NCI-H146 treated with DMSO at 0.1 percent for 48 hours (cell line): ENCODE results near the gene TEX29.

Experiments used
- DNase-seq: peaks from one replicate; lab custom pipeline; 2025; ENCODE audit not compliant: unreplicated experiment; lab: John Stamatoyannopoulos, UW

Gene TEX29

DNA sequence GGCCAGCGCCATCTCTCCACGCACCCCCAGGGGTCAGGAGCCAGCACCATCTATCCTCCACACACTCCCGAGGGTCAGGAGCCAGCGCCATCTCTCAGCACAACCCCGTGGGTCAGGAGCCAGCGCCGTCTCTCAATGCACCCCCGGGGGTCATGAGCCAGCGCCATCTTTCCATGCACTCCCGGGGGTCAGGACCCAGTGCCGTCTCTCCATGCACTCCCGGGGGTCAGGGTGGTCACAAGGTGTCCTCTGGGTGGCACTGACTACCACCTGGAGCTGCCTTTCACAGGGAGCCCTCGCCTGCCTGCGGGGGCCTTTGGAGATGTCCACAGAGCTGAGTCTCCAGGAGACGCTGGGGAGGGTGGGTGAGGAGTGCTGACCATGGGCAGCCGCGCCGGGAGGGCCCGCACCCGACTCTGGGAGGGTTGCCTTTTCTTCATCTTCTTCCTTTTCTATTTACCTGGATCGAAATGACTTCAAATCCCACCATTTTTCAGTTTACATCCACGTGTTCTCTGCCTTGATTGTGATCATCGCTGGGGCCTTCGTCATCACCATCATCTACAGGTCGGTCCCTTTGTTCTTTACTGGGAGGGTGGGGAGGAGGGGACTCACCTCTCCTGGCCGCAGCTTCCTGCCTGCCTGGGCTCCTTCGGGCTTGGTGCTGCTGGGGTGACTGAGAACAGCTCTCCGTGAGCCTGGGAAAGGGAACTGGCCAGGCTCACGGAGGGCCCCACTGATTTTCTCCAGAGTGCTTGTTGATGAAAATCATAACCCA, 19.1 kb downstream of the TEX29 start:
- no peak for DNase-seq

DNA sequence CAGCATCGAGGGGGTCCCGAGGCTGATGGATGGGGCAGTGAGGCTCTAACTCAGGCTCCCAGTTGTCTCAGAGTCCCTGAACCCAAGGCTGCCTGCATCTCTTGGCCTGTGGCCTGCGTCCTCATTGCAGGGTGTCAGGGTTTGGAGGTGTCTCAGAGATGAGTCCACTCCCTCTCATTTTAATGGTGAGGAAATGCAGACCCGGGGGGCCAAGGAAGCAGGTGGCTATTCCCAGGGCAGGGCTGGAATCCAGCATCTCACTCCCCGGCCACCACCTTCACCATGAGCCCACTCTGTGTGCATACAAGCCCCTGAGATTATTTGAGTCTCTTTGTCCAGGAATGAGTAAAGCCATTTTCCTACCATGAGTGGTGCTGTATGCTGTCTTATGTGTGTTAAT, 21.4 kb downstream of the TEX29 start:
- DNase-seq, result no peak

GRCh38 chr13:111342721-111343120, 22.3 kb downstream of the TEX29 start:
- no peak for DNase-seq

- DNase-seq, result no peak
Observed at GRCh38 chr13:111343186-111343805, 22.9 kb downstream of the TEX29 start.

GRCh38 chr13:111344471-111345191, 24.2 kb downstream of the TEX29 start:
- peak; percentile 61 for DNase-seq

- no peak for DNase-seq
Observed at GRCh38 chr13:111345682-111346081, 25.2 kb downstream of the TEX29 start.

DNA sequence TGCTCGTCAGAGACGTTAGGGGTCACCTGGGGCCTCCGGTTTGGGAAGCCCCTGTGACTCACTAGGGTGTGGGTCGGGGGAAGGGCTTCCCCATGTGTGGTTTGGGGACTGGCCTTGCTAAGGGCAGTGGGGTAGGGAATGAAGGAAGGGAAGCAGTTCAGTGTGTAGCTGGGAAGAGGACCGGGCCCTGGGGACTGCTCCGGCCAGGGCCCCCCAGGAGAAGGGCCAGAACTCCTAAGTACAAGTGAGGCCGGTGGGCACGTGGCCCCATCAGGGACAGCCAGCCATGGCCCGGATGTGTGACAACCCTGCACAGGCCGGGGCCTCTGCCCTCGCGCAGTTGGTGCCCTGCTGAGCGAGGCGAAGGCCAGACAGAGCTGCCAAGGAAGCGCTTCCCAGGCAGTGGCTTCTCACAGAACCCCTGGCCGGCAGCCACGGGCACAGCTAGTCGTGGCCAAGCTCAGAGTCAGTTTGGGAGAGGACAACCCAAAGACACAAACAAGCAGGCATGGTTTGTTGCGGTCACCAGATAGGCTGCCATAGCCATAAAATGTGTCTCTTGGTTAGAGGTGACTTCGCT, 25.7 kb downstream of the TEX29 start:
- no peak for DNase-seq

DNA sequence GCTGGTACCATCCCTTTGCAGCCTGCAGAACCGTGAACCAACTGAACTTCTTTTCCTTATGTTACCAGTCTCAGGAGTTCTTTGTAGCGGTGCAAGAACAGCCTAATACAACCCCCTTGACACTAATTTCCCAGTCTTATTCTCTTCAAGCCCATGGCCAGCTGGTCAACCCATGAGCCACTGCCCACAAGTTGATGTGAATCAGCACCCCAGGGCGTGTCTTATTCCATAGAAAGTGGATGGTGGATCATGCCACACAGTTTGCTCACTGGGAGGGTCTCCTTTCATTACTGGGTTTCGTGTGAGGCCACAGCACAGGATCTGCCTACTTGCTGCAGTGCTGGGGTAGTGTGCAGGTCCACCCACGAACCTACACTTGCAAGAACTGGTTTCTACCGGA, 27.0 kb downstream of the TEX29 start:
- DNase-seq, result no peak

DNA sequence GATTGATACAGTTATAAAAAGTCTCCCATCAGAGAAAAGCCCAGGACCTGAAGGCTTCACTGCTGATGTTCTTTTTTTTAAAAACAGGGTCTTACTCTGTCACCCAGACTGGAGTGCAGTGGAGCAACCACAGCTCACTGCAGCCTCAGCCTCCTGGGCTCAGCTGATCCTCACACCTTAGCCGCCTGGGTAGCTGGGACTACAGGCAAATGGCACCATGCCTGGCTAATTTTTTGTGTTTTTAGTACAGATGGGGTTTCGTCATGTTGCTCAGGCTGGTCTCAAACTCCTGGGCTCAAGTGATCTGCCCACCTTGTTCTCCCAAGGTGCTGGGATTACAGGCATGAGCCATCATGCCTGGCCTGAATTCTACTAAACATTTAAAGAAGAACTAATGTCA, 33.1 kb downstream of the TEX29 start:
- DNase-seq, result no peak

DNA sequence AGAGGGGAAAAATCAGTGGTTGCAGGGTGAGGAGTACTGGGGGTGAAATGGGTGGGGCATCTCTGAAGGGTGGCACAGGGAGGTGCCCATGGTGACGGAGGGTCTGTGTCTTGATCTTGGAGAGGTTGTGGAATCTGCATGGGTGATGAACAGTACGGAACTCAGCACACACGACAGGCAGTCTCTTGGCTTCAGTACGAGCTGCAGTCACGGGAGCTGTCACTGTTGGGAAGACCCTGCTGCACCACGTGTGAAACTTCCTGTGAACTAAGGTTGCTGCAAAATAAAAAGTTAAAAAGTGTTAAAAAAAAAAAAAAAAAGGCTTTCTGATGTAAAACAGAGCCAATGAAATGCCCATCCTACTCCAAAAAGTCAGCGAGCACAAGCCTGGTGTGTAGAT, 34.3 kb downstream of the TEX29 start:
- no peak for DNase-seq

- DNase-seq, result no peak
Observed at GRCh38 chr13:111356795-111357194, 36.4 kb downstream of the TEX29 start.

- no peak for DNase-seq
Observed at GRCh38 chr13:111359237-111359915, 38.9 kb downstream of the TEX29 start.

DNA sequence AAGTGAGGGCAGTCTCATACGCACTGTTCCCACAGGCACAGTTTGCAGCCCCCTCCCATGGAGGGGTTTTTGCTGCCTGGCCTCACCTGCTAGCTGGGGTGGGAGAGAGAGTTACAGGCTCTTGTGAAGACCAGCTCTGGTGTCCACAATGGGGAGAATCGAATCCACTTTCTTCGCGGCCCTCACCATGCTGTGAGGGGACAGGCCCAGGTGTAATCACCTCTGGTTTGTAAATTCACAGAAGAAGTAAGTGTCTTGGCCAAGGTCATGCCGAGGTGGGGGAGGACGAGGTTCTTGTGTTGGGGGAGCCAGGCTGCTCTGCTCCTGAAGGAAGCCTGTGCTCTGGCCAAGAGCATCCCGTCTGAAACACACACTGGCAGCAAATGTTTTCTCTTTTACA, 39.5 kb downstream of the TEX29 start:
- DNase-seq, result no peak

GRCh38 chr13:111360452-111360851, 40.0 kb downstream of the TEX29 start:
- no peak for DNase-seq

DNA sequence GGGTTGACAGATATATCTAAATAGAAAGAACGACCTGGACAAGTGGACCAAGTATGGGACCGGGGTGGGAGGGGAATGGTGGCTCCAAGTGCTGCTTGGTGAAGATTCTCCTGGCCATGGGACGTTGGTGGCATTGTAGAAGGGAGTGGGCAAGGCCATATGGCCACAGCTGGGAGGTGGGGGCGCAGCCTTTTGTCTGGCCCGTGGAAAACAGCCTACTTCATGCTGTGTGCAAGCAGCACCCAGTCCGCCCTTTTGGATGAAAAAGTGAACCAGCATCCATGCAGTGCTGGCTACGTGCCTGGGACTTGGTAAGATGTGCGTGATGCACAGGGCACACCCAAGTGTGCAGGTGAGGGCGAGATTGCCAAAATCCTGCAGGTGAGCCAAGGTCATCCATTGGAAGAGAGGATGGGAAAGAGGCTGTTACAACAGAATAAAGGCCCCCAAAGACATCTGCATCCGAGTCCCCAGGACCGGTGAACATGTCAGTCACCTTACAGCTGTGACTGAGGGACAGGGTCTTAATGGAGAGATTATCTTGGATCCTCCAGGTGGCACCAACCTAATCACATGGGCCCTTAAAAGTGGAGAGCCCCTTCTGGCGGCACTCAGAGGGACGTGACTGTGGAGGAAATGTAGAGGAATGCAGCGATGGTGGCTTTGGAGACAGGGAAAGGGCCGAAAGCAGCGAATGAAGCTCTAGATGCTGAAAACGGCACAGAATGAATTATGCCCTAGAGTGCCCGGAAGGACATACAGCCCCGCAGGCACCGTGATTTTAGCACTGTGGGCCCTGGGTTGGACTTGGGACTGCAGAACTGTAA, 40.8 kb downstream of the TEX29 start:
- DNase-seq, result no peak

GRCh38 chr13:111361873-111362648, 41.6 kb downstream of the TEX29 start:
- DNase-seq, result no peak

DNA sequence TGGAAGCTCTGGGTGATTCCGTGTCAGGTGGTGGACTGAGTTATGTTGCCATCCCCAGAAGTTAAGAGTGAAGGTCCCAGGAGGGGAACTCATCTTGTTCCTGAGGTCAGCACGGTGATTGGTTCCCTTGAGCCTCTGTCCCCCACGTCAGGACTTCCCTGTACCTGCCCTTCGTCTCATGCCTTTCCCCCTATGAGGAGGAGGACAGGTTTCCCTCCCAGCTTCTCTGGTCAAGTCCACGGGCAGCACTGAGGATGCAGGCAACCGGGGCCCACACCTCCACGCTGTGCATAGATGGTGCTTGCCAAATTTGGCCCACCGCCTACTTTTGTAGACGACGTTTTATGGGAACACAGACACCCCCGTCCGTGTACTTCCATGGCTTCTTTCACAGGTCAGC, 42.7 kb downstream of the TEX29 start:
- DNase-seq, result no peak

DNA sequence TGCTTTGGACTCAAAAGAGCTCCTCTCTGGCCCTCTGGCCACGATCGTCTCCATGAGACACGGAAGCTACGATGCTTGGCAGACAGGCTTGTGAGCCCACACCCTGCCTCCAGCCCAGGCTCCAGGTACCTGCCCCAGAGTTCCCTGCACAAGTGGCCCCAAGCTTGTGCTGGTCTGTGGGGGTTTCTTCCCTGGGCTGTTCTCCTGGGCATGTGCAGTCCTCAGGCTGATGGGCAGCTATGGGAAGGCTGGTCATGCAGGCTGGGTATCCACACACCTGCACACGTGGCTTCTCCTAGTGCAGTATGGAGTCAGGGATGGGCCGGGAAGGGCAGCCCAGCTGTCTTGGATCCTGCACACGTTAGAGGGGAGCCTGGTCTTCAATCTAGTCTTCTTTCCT, 43.1 kb downstream of the TEX29 start:
- no peak for DNase-seq

DNA sequence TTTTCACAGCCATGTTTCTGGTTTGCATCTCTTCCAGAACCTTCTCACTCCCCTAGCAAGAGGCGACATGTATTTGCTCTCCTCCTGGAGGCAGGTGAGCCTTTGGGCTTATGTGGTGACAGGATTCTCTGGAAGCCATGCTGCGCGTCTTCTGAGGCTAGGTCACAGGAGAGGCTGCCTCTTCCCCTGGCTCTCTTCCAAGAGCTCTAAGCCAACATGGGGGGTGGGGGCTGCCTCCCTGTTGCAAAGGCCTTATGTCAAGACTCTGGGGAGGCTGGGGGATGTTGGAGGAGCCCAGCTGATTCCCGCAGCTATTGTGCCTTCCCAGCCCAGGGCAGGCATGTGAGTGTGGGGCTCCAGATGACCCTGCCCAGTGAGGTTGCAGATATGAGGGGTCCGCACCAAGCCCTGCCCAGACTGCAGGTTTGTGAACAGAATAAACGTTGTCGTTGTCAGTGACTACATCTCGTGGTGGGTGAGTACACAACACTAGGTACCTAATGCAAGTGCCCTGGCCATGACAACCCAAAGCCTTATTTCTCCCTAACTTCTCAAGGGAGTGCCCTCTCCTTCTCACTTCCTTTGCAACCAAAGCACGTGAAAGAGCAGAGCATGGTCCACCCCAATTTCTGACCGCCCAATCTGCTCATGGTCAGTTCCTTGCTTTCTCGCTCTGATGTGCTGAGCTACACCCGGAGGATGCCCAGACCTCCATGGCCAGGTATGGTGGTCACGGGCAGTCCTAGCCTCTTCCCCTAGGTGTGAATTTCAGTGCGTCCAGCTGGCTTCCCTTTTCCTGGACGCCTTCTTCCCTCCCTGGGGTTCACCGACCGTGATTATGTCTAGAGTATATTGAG, 44.9 kb downstream of the TEX29 start:
- no peak for DNase-seq
